VCaP (cell line): Measurements from ENCODE around the gene TARS3.
A peak's percentile ranks its signal among the peaks of the same experiment; 100 is the strongest.

Source experiments
- H3K27ac ChIP-seq: fragments of 450-650 bp; 2 replicates; pipeline ENCODE4 v1.5.1; 2017
- TF ChIP-seq, protein P1 (sequence below): fragments of 450-650 bp; conservative IDR thresholded peaks from 2 replicates; pipeline ENCODE4 v1.5.1; 2017; ENCODE audit warnings: mild to moderate bottlenecking, moderate library complexity

Gene TARS3

GRCh38 chr15:101620671-101621070 lies 103.6 kb downstream of the TARS3 start:
- TF ChIP-seq, protein P1, sequence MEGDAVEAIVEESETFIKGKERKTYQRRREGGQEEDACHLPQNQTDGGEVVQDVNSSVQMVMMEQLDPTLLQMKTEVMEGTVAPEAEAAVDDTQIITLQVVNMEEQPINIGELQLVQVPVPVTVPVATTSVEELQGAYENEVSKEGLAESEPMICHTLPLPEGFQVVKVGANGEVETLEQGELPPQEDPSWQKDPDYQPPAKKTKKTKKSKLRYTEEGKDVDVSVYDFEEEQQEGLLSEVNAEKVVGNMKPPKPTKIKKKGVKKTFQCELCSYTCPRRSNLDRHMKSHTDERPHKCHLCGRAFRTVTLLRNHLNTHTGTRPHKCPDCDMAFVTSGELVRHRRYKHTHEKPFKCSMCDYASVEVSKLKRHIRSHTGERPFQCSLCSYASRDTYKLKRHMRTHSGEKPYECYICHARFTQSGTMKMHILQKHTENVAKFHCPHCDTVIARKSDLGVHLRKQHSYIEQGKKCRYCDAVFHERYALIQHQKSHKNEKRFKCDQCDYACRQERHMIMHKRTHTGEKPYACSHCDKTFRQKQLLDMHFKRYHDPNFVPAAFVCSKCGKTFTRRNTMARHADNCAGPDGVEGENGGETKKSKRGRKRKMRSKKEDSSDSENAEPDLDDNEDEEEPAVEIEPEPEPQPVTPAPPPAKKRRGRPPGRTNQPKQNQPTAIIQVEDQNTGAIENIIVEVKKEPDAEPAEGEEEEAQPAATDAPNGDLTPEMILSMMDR = no peak
- H3K27ac ChIP-seq = no peak overlapping the region

- H3K27ac ChIP-seq = no peak overlapping the region
- TF ChIP-seq, protein P1 = no peak
Observed at GRCh38 chr15:101619615-101619865, 104.7 kb downstream of the TARS3 start.

GRCh38 chr15:101618851-101619614 lies 105.2 kb downstream of the TARS3 start:
- TF ChIP-seq, protein P1 = no peak
- H3K27ac ChIP-seq = no peak overlapping the region

- no peak overlapping the region for H3K27ac ChIP-seq
- TF ChIP-seq, protein P1 = no peak
Observed at GRCh38 chr15:101618076-101618475, 106.2 kb downstream of the TARS3 start.

DNA sequence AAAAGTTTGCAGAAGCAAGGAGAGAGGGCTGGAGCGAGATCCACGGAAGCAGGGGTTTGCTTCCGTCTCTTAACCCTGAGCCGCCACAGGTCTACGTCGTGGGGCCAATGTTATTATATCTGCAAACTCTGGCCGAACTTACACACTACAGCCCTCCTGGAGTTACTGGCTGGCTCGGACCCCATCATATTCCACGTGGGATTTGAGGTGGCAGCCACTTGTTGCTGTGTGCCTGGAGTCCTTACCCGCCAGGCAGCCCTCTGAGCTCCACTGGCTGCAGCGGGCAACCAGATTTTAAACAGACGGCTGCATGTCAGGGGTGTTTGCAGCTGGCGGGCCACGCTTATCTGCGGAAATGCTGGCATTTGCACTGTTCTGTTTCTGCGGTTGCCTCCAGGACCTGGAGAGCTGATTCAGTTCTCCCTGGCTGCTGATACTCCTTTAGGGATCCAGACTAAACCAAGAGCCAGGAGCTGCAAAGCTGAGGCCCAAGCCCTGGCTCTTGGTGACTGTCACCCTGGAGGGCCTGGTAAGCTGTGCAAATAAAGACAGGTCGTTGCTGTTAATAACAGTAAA lies 106.8 kb downstream of the TARS3 start:
- H3K27ac ChIP-seq = peak overlapping the region; percentile 68
- TF ChIP-seq, protein P1 = no peak

DNA sequence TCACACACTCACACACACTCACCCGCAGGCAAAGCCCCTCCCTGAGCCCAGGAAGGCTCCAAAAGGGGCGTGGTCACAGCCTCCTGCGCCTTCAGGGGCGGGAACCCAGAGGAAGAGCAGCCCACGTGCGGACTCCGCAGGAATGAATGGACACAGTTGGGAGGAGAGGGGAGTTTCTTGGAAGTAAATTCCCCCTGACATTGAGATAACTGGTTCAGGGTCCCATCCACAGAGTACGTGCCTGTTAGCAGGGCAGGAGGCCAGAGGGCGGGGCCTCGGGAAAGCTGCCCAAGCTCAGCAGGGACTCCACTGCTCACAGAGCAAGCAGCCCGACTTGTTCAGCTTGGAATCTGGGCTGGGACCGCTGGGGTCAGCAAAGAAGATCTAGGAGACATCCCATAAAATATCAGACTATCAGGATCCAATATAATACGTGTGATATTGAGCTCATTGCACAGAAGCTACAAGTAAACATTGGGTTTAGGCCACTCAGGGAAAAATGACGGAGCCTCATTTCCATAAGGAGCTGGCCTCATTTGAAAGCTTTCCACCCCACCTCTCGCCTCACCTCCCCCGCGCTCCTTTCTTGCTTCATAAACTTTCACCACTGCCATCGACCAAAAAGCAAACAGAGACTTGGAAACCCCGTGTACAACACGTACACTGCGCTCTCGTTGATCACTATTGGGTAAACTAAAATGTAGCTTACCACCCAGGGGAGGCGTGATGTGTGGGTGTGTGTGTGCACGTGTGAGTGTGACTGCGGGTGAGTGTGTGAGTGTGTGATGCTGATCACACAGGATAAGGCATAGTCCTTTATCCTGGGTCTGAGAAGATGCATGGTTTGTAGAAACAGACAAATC lies 108.1 kb downstream of the TARS3 start:
- peak overlapping the region; percentile 68 for H3K27ac ChIP-seq
- TF ChIP-seq, protein P1 = no peak

DNA sequence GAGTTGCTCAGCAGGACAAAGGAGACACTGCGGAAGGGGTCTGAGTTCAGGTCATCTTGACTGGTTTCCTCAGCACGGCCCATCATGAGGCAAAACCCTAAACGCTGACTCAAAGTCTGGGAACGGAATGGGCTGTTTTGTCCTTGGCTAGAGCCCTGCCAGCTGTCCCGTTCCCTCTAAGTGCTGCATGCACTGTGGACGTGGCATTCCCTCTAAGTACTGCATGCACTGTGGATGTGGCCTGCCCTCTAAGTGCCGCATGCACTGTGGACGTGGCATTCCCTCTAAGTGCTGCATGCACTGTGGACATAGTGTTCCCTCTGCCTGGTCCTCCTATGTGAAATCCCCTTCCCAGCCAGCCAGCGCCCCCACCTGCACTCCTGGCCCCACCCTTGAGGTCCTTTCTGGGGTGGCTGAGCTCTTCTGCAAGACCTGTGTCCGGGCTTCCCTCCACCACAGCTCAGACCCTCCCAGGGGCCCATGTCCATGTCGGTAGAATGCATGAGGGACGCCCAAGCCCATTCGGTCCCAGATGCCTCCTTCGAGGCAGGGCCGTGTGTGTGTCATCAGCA lies 108.8 kb downstream of the TARS3 start:
- TF ChIP-seq, protein P1 = no peak
- peak overlapping the region; percentile 68 for H3K27ac ChIP-seq
